Testis (tissue), 2 donors: ENCODE results near the gene IFI27L2.

Source experiments
- CTCF ChIP-seq, 3 experiments: fragments of 450-650 bp in 2 of 3; fragments of 200-600 bp in 1 of 3; sonication (generic) in 1 of 3; IDR thresholded peaks; one replicate each; pipeline ENCODE4 v1.5.1; 2016 to 2019; ENCODE audit warnings: antibody characterized with exemption in 3 of 3, mild to moderate bottlenecking in 2 of 3, moderate library complexity in 1 of 3
- POLR2A ChIP-seq: fragments of 450-650 bp; IDR thresholded peaks from one replicate; pipeline ENCODE4 v1.6.1; 2017; ENCODE audit warnings: antibody characterized with exemption, mild to moderate bottlenecking, moderate library complexity

- TF ChIP-seq CTCF (IDR thresholded peaks at IDR 0.05) (no peak), POLR2A (no peak)
These were observed 36.3 kb upstream of the IFI27L2 start for GRCh38 chr14:94165744-94166143.
